Endothelial cell of umbilical vein (primary cell): ENCODE data around the gene SPTLC2.

ENCODE experiments used
- CTCF ChIP-seq, 2 donors: IDR thresholded peaks; 1 replicate in 1 of 2; 2 replicates in 1 of 2; pipeline ENCODE4 v1.5.1; 2011; ENCODE audit warnings: low read length in 2 of 2, mild to moderate bottlenecking in 2 of 2, moderate library complexity in 2 of 2, control low read depth in 1 of 2, inconsistent platforms in 1 of 2, low read depth in 1 of 2; ENCODE audit not compliant: insufficient read depth in 1 of 2; ENCODE audit errors: extremely low read depth in 1 of 2
- EZH2 ChIP-seq: IDR thresholded peaks from 2 replicates; pipeline ENCODE4 v1.6.1; 2012; ENCODE audit warnings: borderline replicate concordance, low read depth, mild to moderate bottlenecking, moderate library complexity, low read length, inconsistent platforms; ENCODE audit not compliant: severe bottlenecking

GRCh38 chr14:77541905-77542304 is 74.5 kb downstream of the SPTLC2 start:
- TF ChIP-seq EZH2 (no peak), CTCF (IDR thresholded peaks at IDR 0.05; ENCODE audit: extremely low read depth in 1 of 2, insufficient read depth in 1 of 2, low read depth in 1 of 2, low read length in 2 of 2) (no peak)
